HL-60 (cell line): ENCODE data around the gene POC1A.

Experiments used
- CTCF ChIP-seq: IDR thresholded peaks from one replicate; pipeline ENCODE4 v1.5.1; 2011; ENCODE audit warnings: low read length, control low read depth, inconsistent platforms; ENCODE audit not compliant: insufficient read depth
- GABPA ChIP-seq: IDR thresholded peaks from 2 replicates; pipeline ENCODE4 v1.6.1; 2012; ENCODE audit warnings: low read depth
- POLR2AphosphoS5 ChIP-seq: IDR thresholded peaks from 2 replicates; pipeline ENCODE4 v1.6.1; 2012; ENCODE audit warnings: low read depth
- REST ChIP-seq: IDR thresholded peaks from 2 replicates; pipeline ENCODE4 v1.6.1; 2012; ENCODE audit warnings: low read depth; ENCODE audit not compliant: insufficient replicate concordance
- SPI1 ChIP-seq: IDR thresholded peaks from 2 replicates; pipeline ENCODE4 v1.6.1; 2012; ENCODE audit warnings: low read depth, mild to moderate bottlenecking, borderline replicate concordance

GRCh38 chr3:52072471-52072870, 81.8 kb downstream of the POC1A start:
- no peak for TF ChIP-seq CTCF
- TF ChIP-seq POLR2AphosphoS5, result no peak
- TF ChIP-seq REST, result no peak
- no peak for TF ChIP-seq SPI1
- TF ChIP-seq GABPA, result no peak
